Measurements from ENCODE around the gene CCDC191. TPM values are rescaled to one million over a fixed set of nuclear protein-coding genes. Genes with fewer than 3 reads are reported as not detected.

CCDC191 gene
- total RNA-seq, 4 donors from 2014 or later, result 7.5 to 13.5 (median 10.8) TPM

GRCh38 chr3:114052216-114052615 is 4.1 kb downstream of the CCDC191 start:
- no peak for TF ChIP-seq EP300 (IDR thresholded peaks at IDR 0.05)
- no peak for TF ChIP-seq POLR2A (IDR thresholded peaks at IDR 0.05)
- TF ChIP-seq, protein P1, sequence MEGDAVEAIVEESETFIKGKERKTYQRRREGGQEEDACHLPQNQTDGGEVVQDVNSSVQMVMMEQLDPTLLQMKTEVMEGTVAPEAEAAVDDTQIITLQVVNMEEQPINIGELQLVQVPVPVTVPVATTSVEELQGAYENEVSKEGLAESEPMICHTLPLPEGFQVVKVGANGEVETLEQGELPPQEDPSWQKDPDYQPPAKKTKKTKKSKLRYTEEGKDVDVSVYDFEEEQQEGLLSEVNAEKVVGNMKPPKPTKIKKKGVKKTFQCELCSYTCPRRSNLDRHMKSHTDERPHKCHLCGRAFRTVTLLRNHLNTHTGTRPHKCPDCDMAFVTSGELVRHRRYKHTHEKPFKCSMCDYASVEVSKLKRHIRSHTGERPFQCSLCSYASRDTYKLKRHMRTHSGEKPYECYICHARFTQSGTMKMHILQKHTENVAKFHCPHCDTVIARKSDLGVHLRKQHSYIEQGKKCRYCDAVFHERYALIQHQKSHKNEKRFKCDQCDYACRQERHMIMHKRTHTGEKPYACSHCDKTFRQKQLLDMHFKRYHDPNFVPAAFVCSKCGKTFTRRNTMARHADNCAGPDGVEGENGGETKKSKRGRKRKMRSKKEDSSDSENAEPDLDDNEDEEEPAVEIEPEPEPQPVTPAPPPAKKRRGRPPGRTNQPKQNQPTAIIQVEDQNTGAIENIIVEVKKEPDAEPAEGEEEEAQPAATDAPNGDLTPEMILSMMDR (IDR thresholded peaks at IDR 0.05), result no peak
- Histone ChIP-seq H3K27me3 (no peaks in the 10 kb centered on the region), H3K4me1 (peaks cover 0 to 13% (median 3%) of the 10 kb centered on the region in 4 donors), H3K27ac (no peak overlapping the region), H3K4me3 (no peak overlapping the region), H3K36me3 (no peaks in the 10 kb centered on the region), H3K9me3 (no peaks in the 10 kb centered on the region)
- no peak for DNase-seq (ENCODE audit: low spot score in 2 of 2)
- WGBS, 2 donors, result 86 to 90% methylated on average over 2 of the region's 2 CpGs

DNA sequence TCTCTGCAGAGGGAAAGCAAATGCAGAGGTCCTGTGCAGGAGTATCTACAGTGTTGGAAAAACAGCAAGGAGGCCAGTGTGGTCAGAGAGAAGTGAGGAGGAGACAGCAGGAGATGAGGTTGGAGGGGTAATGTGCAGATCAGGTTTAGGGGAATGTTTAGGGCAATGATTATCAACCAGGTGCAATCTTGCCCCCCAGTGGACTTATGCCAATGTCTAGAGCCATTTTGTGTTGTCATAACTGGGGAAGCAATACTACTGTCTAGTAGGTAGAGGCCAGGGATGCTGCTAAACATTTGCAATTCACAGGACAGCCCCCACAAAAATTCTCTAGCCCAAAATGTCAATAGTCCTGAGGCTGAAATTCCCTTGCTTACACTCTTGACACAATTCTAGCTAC is 13.1 kb downstream of the CCDC191 start:
- Histone ChIP-seq H3K9me3 (no peaks in the 10 kb centered on the region), H3K4me1 (no peaks in the 10 kb centered on the region), H3K4me3 (no peak overlapping the region), H3K27ac (no peak overlapping the region), H3K27me3 (no peaks in the 10 kb centered on the region), H3K36me3 (peaks cover 0 to 37% (median 0%) of the 10 kb centered on the region in 3 donors)
- TF ChIP-seq POLR2A (IDR thresholded peaks at IDR 0.05) (no peak), EP300 (IDR thresholded peaks at IDR 0.05) (no peak)
- TF ChIP-seq, protein P1 (IDR thresholded peaks at IDR 0.05), result no peak
- DNase-seq (ENCODE audit: low spot score in 2 of 2), result no peak

GRCh38 chr3:114035896-114036295 is 20.4 kb downstream of the CCDC191 start:
- TF ChIP-seq EP300 (IDR thresholded peaks at IDR 0.05) (no peak), POLR2A (IDR thresholded peaks at IDR 0.05) (no peak)
- TF ChIP-seq, protein P1 (IDR thresholded peaks at IDR 0.05), result no peak
- no peaks in the 10 kb centered on the region for H3K9me3 ChIP-seq
- H3K27me3 ChIP-seq, result no peaks in the 10 kb centered on the region
- peaks cover 0 to 63% (median 0%) of the 10 kb centered on the region in 3 donors for H3K36me3 ChIP-seq
- H3K4me1 ChIP-seq, result no peaks in the 10 kb centered on the region
- H3K4me3 ChIP-seq, result no peak overlapping the region
- H3K27ac ChIP-seq, result no peak overlapping the region
- WGBS, 2 donors, result 92 to 97% methylated on average over 3 of the region's 3 CpGs
- DNase-seq (ENCODE audit: low spot score in 2 of 2), result no peak

GRCh38 chr3:114034787-114035545 is 21.4 kb downstream of the CCDC191 start:
- H3K9me3 ChIP-seq, result no peaks in the 10 kb centered on the region
- no peak for DNase-seq (ENCODE audit: low spot score in 2 of 2)
- no peaks in the 10 kb centered on the region for H3K27me3 ChIP-seq
- WGBS, 2 donors, result 93 to 96% methylated on average over 5 of the region's 5 CpGs
- no peak overlapping the region for H3K4me3 ChIP-seq
- no peak overlapping the region for H3K27ac ChIP-seq
- TF ChIP-seq, protein P1 (IDR thresholded peaks at IDR 0.05), result no peak
- TF ChIP-seq POLR2A (IDR thresholded peaks at IDR 0.05), result no peak
- no peak for TF ChIP-seq EP300 (IDR thresholded peaks at IDR 0.05)
- H3K36me3 ChIP-seq, result peaks cover 0 to 59% (median 0%) of the 10 kb centered on the region in 3 donors
- H3K4me1 ChIP-seq, result no peaks in the 10 kb centered on the region

DNA sequence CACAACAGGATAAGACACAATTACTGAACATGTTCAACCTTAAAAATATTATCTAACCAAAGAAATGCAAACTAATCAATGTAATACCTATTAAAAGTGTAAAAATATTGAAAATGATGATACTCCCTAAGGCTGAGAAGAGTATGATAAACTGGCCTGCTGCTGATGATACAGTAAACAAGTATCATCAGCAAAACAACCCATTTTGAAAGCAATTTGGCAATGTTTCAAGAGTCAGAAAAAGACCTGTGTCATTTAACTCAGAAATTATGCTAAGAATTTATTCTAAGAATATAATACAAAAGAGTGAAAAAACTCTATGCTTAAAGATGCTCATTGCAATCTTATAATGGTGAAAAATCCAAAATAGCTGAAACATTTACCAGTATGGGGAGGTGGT is 22.1 kb downstream of the CCDC191 start:
- H3K4me3 ChIP-seq, result no peak overlapping the region
- H3K36me3 ChIP-seq, result peaks cover 0 to 51% (median 0%) of the 10 kb centered on the region in 3 donors
- DNase-seq (ENCODE audit: low spot score in 2 of 2), result no peak
- H3K4me1 ChIP-seq, result no peaks in the 10 kb centered on the region
- H3K27ac ChIP-seq, result no peak overlapping the region
- H3K27me3 ChIP-seq, result no peaks in the 10 kb centered on the region
- H3K9me3 ChIP-seq, result no peaks in the 10 kb centered on the region
- TF ChIP-seq, protein P1 (IDR thresholded peaks at IDR 0.05), result no peak
- no peak for TF ChIP-seq POLR2A (IDR thresholded peaks at IDR 0.05)
- TF ChIP-seq EP300 (IDR thresholded peaks at IDR 0.05), result no peak
